GM12801 (cell line): Measurements from ENCODE around the gene ISOC2.

ENCODE experiments used
- CTCF ChIP-seq: IDR thresholded peaks from one replicate; pipeline ENCODE4 v1.5.1; 2011; ENCODE audit warnings: control low read depth; ENCODE audit not compliant: insufficient read length; ENCODE audit errors: extremely low read depth

ISOC2 gene

GRCh38 chr19:55500368-55500952 is 39.0 kb upstream of the ISOC2 start:
- TF ChIP-seq CTCF: no peak

- no peak for TF ChIP-seq CTCF
Observed at GRCh38 chr19:55498246-55498840, 36.9 kb upstream of the ISOC2 start.

- TF ChIP-seq CTCF: no peak
Observed at GRCh38 chr19:55497763-55498162, 36.3 kb upstream of the ISOC2 start.

- no peak for TF ChIP-seq CTCF
Observed at GRCh38 chr19:55495646-55496349, 34.4 kb upstream of the ISOC2 start.

- no peak for TF ChIP-seq CTCF
Observed at GRCh38 chr19:55494172-55494761, 32.8 kb upstream of the ISOC2 start.

- no peak for TF ChIP-seq CTCF
Observed at GRCh38 chr19:55493645-55494171, 32.3 kb upstream of the ISOC2 start.

GRCh38 chr19:55493052-55493644 is 31.7 kb upstream of the ISOC2 start:
- TF ChIP-seq CTCF: no peak
